GM18868 (cell line): ENCODE data around the gene RAD51B.

Experiments used
- ATAC-seq: cut with Tn5 transposase; IDR thresholded peaks from one replicate; pipeline ENCODE4 v1.9.1; 2021; ENCODE audit warnings: mild to moderate bottlenecking, moderate library complexity; ENCODE audit not compliant: unreplicated experiment

Gene RAD51B

DNA sequence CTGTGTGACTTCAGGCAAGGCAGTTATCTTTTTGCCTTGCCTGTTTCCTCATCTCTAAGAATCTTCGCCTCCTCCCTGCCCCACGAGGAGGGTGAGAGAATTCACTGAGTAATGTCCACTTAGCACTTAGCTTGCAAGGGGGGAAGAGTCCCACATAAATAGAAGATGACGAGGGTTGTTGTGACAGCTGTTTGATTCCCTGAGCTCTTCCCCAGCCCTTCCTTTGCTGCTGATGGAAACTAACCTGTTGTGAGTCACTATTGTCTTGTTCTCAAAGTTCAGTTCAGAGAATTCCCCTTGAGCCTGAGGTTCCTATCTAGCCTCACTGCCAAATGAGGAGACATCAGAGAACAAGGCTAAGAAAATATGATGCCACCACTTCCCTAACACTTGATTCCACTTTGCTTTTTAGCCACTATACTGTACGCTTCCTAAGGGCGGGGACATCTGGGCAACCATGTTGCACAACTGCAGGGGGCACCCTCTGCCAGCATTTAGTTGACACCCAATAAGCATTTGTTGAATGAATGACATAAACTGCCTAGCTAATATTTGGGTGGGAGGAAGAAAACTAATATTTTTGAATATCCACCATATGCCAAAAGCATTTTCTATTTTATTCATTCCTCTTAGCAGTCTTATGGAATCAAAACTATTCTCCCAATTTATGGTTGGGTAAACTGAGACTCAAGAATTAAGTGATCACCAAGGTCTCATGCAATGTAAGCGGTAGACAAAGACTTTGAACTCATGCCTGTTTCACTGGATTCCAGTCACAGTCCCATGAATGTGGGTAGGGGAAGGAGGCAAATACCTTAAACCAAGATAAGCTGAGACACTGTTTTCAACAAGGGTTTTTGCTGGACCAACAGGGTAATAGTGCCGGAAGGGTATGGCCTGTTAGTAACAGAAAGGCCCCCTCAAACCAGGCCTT lies 895.7 kb downstream of the RAD51B start:
- ATAC-seq = no peak

- ATAC-seq = no peak
These were observed 897.1 kb downstream of the RAD51B start for GRCh38 chr14:68716698-68717097.

GRCh38 chr14:68718023-68718990 lies 898.7 kb downstream of the RAD51B start:
- no peak for ATAC-seq

DNA sequence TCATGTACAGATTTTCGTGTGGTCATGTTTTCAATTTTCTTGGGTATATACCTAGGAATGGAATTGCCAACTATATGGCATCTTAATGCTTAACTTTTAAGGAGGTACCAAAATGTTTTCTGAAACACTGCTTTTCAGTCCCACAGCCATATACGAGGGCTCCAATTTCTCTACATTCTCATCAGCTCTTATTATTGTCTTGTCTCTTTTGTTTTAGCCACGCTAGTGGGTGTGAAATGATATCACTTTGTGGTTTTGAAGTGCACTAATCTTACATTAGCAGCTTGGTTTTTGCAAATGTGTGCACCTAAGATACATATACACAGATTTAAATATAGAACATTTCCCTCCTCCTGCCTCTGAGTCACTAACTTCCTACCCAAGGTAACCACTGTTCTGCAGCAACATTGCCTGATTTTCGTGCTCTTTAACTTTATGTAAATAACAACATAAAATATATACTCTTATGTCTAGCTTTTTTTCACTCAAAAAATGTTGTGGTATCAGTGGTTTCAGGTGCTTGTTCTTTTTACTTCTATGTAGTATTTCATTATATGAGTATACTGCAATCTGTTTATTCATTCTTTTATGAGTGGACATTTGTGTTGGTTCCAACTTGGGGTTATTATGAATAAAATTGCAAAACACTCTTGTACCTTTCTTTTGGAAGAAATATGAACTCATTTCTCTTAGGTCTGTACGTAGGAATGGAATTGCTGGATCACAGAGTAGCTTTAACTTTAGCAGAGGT lies 900.2 kb downstream of the RAD51B start:
- no peak for ATAC-seq

GRCh38 chr14:68722186-68722585 lies 902.6 kb downstream of the RAD51B start:
- no peak for ATAC-seq

DNA sequence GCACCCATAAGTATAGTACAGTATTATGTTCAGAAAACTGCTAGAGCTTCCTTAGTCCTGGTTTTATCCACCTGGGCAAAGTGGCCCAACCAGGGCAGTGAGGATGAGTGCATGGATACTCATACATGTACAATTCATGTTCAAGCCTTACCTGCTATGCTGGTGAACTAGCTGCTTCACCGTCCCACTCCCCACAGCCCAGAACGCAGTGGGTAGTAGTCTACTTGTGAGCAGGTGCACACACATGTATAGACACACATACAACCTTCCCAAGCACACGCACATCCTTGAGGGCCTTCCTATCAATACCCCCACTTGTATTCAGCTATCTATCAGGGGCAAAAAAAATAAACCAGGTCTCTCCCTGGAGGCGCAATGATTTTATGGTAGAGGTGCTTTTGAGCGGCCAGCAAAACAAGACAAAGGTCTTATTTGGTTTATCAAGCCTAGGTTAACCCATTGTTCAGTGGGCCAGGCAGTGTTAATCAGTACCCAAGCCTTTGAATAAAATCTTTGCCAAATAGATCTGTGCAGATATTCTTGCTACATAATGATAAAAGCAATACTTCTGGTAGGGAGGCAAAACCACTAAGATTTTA lies 903.5 kb downstream of the RAD51B start:
- ATAC-seq = no peak

DNA sequence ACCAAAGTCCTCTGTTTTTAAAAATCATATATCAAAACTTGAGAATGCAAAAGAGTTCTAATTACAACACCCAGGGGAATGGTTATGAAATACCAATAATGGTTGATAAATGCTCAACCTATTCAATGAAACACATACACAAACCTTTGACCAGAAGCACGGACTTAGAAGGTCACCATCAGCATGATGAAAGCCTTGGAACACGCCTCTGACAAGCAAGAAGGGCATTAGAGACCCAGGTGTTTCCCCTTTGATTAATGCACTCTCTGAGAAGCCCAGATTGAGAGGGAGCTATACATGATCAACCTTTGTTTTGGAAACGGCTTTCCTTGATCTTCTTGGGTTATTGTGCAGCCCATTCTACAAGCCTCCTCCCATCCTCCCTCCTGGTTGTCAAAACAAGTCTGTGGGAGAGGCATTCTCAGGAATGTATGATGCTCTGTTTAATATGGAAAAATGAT lies 904.3 kb downstream of the RAD51B start:
- no peak for ATAC-seq

GRCh38 chr14:68724914-68725313 lies 905.3 kb downstream of the RAD51B start:
- ATAC-seq = no peak

DNA sequence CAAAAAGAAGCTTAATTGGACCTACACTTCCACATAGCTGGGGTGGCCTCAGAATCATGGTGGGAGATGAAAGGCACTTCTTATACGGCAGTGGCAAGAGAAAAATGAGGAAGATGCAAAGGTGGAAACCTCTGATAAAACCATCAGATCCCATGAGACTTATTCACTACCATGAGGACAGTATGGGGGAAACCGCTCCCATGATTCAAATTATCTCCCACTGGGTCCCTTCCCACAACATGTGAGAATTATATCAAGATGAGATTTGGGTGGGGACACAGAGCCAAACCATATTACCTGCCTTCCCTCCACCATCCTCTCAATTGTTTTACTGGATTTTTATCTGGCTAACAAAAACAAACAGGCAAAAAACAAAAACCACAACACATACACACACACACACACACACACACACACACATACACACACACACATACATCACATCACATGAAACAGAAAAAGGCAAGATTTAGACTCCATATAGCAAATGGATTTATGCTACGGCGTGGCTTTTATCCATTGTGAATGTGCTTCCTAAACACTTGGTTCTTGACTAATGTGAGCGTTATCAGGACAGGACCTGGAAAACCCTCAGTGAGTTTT lies 906.6 kb downstream of the RAD51B start:
- no peak for ATAC-seq

DNA sequence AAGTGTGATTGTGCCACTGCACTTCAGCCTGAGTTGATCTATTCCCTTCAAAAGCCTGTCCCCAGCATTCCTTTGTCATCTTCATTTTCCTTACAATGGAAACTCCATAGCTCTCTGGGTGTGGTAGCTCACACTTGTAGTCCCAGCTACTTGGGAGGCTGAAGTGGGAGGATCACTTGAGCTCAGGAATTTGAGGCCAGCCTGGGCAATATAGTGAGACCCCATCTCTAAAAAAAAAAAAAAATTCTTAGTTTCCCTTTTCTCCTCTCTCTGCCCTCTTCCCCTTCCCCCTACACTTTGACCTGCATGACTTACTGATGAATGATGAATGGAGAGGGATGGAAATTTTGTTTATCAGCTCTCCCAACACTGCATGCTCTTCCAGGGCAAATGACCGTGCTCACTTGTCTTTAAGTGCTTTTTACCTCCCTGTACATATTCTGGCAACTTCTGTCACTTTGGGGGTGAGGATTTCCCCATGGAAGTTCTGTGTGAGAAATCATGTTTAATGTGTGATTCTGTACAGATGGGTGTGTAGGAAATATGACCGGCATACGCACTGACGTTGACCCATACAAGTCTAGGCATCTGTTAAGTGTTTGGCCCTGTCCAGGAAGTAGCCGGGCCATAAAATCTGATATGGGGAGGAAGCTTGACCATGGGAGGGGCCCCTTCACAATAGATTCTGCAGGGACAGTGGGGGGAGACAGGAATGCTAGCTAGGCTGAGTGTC lies 907.9 kb downstream of the RAD51B start:
- no peak for ATAC-seq

DNA sequence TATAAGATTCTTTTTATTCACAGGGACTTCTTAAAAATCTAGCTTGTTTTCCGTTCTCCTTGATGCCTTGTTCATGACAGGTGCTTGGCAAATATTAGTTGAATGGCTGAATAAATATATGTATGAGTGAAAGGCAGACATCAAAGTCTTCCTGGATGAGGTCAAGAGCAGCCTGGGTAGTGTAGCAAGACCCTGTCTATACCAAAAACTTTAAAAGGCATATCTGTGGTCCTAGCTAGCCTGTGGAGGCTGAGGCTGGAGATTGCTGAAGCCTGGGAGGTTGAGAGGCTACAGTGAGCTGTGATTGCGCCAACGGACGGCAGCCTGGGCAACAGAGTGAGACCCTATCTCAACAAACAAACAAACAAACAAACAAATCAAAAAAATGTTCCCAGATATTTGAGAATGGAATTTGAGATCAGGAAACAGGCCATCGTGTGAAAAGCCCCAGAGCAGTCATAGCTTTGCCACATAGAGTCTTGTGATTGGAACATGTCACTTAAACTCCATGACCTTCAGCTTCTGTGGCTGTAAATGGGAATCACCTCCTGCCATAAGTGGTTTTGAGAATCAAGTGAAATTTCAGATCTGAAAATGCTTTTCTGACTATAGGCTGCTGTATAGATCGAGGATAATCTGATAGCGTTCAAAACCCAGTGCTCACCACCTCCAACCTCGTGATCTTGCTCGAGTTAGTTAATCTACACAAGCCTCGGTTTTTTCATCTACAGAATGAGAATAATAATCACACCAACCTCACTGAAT lies 908.9 kb downstream of the RAD51B start:
- ATAC-seq = no peak

- no peak for ATAC-seq
These were observed 910.0 kb downstream of the RAD51B start for GRCh38 chr14:68729556-68729955.

DNA sequence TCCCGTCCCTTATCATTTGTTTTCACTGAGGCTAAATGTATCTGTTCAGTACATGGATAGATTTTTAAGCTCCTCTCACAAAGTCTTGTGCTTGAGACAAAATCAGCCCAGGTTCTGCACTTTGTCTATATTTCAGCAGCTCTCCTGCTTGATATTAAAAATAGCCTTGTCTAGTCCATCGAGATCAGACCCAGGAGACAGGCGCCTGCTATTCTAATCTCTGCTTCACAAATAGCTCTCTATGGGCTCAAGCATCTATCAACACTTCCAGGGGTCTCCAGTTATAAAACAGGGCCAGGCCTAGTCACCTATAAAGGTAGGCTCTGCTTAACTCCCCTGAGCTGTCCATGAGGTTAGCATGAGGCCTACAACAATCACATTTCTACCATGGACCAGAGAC lies 910.8 kb downstream of the RAD51B start:
- ATAC-seq = no peak

- ATAC-seq = no peak
These were observed 911.3 kb downstream of the RAD51B start for GRCh38 chr14:68730811-68731425.

DNA sequence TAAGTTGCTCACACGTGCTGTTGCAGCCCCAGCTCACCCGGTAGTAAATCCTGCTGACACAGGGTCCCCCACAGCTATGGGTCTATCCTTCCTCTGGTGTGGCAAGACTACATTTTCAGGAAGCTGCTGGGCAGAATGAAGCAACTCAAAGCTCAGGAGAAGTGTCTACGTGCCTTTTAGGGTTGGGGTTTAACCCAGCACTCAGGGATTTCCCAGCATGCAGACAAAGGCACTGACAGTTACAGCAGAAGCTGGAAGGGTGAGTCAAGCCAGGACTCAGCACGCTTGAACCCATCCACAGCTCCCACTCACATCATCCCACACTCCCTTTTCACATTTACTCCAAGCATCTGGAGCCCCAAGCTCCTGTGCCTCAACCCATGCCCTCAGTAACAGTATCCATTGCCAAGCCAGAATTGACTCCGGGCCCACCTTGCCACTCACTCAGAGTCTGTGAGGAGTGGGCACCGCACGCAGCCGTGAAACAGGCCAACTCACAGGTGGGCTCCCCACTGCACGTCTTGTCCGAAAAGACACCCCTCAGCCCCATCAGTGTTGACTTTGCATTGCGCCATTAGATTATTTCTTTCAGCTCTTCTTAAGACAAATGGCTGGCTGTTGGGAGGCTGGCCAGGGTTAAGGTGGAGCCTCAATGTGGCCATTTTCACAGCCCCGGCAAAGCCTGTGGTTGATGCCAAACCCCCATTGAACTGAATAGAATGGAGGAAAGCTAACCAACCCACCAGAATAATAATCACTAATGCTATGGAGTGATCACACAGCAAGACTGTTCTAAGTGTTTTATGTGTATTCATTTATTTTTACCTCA lies 913.7 kb downstream of the RAD51B start:
- ATAC-seq = peak; percentile 47

GRCh38 chr14:68734231-68734732 lies 914.7 kb downstream of the RAD51B start:
- ATAC-seq = peak; percentile 56

GRCh38 chr14:68735856-68736255 lies 916.3 kb downstream of the RAD51B start:
- ATAC-seq = no peak
